ENCODE data around the gene SH3RF2.
"Not testable (repeated sequence)": the region's sequence is repeated elsewhere in the genome, so short reads cannot be mapped to it uniquely, and the experiment has no call there.

Gene SH3RF2

GRCh38 chr5:146101646-146102045 lies 165.3 kb downstream of the SH3RF2 start:
- DNase-seq: no peak

- peak; percentile 14 for DNase-seq
Observed at GRCh38 chr5:146103594-146103993, 167.2 kb downstream of the SH3RF2 start.

- no peak for DNase-seq
Observed at GRCh38 chr5:146105477-146105876, 169.1 kb downstream of the SH3RF2 start, which contains the start of gene PLAC8L1. TSS of gene PLAC8L1 (minus strand) at chr5:146105577. CDS start at chr5:146104311, 1,266 bp downstream.

GRCh38 chr5:146107901-146108300 lies 171.5 kb downstream of the SH3RF2 start:
- DNase-seq: peak; percentile 10

GRCh38 chr5:146108870-146109269 lies 172.5 kb downstream of the SH3RF2 start:
- DNase-seq: not testable (repeated sequence)

- DNase-seq: peak; percentile 6
Observed at GRCh38 chr5:146109379-146109778, 173.0 kb downstream of the SH3RF2 start.

GRCh38 chr5:146111409-146111808 lies 175.0 kb downstream of the SH3RF2 start:
- peak; percentile 90 for DNase-seq

GRCh38 chr5:146112476-146112875 lies 176.1 kb downstream of the SH3RF2 start:
- DNase-seq: peak; percentile 25
